Fibroblast of lung (primary cell): ENCODE results near the gene LDAH. TPM values are rescaled to one million over a fixed set of nuclear protein-coding genes. Genes with fewer than 3 reads are reported as not detected.

Experiments
- DNase-seq, 2 donors: peaks; one replicate each; pipeline versions ENCODE4 v3.0.0 to v3.0.0-alpha.2; 2010; ENCODE audit warnings: low read depth in 2 of 2
- H2AFZ ChIP-seq: 2 replicates; pipeline ENCODE4 v1.5.1; 2012; ENCODE audit warnings: low read length, control low read depth, inconsistent platforms
- H3K27ac ChIP-seq: 2 replicates; pipeline ENCODE4 v1.5.1; 2011; ENCODE audit warnings: low read length, control low read depth; ENCODE audit not compliant: insufficient read depth
- H3K27me3 ChIP-seq: 2 replicates; pipeline ENCODE4 v1.5.1; 2011; ENCODE audit warnings: mild to moderate bottlenecking, low read length; ENCODE audit not compliant: control insufficient read depth, insufficient read depth
- H3K36me3 ChIP-seq: 2 replicates; pipeline ENCODE4 v1.5.1; 2011; ENCODE audit warnings: low read length; ENCODE audit not compliant: control insufficient read depth, insufficient read depth
- H3K4me1 ChIP-seq: 2 replicates; pipeline ENCODE4 v1.5.1; 2011; ENCODE audit warnings: low read length; ENCODE audit not compliant: control insufficient read depth, insufficient read depth; ENCODE audit errors: extremely low read depth
- H3K4me2 ChIP-seq: 2 replicates; pipeline ENCODE4 v1.5.1; 2011; ENCODE audit warnings: low read length, control low read depth; ENCODE audit not compliant: insufficient read depth; ENCODE audit errors: extremely low read depth
- H3K4me3 ChIP-seq, 4 experiments: fragments of 200-600 bp in 1 of 4; sonication (generic) in 1 of 4; replicated peaks in 1 of 4; 2 replicates each; pipeline ENCODE4 v1.5.1; 2011 to 2016; ENCODE audit warnings: low read length in 4 of 4, low read depth in 3 of 4, mild to moderate bottlenecking in 3 of 4, control low read depth in 2 of 4, inconsistent platforms in 1 of 4, mixed read lengths in 1 of 4; ENCODE audit not compliant: insufficient read depth in 1 of 4; ENCODE audit errors: control extremely low read depth in 1 of 4
- H3K79me2 ChIP-seq: 2 replicates; pipeline ENCODE4 v1.5.1; 2012; ENCODE audit warnings: mild to moderate bottlenecking, low read length, inconsistent platforms; ENCODE audit not compliant: control insufficient read depth, insufficient read depth
- H3K9ac ChIP-seq: 2 replicates; pipeline ENCODE4 v1.5.1; 2011; ENCODE audit warnings: mild to moderate bottlenecking, low read length, control low read depth; ENCODE audit not compliant: insufficient read depth
- H3K9me3 ChIP-seq: 2 replicates; pipeline ENCODE4 v1.5.1; 2012; ENCODE audit warnings: low read depth, low read length; ENCODE audit not compliant: control insufficient read depth, insufficient read depth
- H4K20me1 ChIP-seq: 2 replicates; pipeline ENCODE4 v1.5.1; 2011; ENCODE audit warnings: low read length; ENCODE audit not compliant: control insufficient read depth, insufficient read depth; ENCODE audit errors: extremely low read depth
- EZH2 ChIP-seq: IDR thresholded peaks from 2 replicates; pipeline ENCODE4 v1.5.1; 2012; ENCODE audit warnings: low read length, control low read depth, mild to moderate bottlenecking; ENCODE audit errors: missing control alignments
- polyA plus RNA-seq, 2 donors: library from polyadenylated mRNA; depleted of rRNA in 1 of 2; stranded (reverse) in 1 of 2; unstranded in 1 of 2; fragments of >200 nt; gene quantifications; 2 replicates each; pipeline ENCODE4 v1.2.1, GENCODE V29; 2011 to 2012; ENCODE audit warnings: missing spikeins in 1 of 2
- total RNA-seq: library from RNA; depleted of rRNA; stranded (reverse); fragments of >200 nt; gene quantifications from 2 replicates; pipeline ENCODE4 v1.2.1, GENCODE V29; 2014
- TF ChIP-seq, protein P1 (sequence below), 2 donors: IDR thresholded peaks in 1 of 2; conservative IDR thresholded peaks in 1 of 2; 1 replicate in 1 of 2; 2 replicates in 1 of 2; pipeline ENCODE4 v1.5.1; 2011 to 2012; ENCODE audit warnings: low read length in 2 of 2, control low read depth in 1 of 2, inconsistent platforms in 1 of 2, low read depth in 1 of 2, mild to moderate bottlenecking in 1 of 2

LDAH gene
- total and polyA plus RNA-seq, 2 donors (not counting 1 experiment from before 2014, with no cell fraction given) = 20.5 to 22.8 TPM

DNA sequence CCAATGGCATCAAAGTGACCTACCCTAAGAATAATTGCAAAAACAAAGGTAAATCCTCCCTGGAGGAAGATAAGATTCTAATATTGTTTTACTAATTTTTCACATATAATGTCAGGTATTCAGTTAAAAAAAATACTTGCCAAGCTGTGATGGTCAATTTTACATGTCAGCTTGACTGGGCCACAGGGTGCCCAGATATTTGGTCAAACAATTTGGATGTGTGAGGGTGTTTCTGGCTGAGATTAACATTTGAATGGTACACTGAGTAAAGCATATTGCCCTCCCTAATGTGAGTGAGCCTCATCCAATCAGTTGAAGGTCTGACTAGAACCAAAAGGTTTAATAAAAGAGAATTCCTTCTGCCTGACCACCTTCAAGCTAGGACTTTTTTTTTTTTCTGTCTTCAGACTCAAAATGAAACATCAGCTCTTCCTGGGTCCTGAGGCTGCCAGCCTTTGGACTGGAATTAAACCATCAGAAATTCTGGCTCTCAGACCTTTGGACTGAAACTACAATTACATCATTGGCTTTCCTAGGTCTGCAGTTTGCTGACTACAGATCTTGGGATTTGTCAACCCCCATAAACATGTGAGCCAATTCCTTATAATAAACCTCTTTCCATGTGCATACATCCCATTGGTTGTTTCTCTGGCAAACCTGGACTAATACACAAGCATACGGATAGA is 65.4 kb downstream of the LDAH start:
- no peak for TF ChIP-seq EZH2
- TF ChIP-seq, protein P1, sequence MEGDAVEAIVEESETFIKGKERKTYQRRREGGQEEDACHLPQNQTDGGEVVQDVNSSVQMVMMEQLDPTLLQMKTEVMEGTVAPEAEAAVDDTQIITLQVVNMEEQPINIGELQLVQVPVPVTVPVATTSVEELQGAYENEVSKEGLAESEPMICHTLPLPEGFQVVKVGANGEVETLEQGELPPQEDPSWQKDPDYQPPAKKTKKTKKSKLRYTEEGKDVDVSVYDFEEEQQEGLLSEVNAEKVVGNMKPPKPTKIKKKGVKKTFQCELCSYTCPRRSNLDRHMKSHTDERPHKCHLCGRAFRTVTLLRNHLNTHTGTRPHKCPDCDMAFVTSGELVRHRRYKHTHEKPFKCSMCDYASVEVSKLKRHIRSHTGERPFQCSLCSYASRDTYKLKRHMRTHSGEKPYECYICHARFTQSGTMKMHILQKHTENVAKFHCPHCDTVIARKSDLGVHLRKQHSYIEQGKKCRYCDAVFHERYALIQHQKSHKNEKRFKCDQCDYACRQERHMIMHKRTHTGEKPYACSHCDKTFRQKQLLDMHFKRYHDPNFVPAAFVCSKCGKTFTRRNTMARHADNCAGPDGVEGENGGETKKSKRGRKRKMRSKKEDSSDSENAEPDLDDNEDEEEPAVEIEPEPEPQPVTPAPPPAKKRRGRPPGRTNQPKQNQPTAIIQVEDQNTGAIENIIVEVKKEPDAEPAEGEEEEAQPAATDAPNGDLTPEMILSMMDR (conservative IDR thresholded peaks at IDR 0.05 in 1 of 2, IDR thresholded peaks at IDR 0.05 in 1 of 2; ENCODE audit: low read depth in 1 of 2, low read length in 2 of 2) = no peak
- H2AFZ ChIP-seq = no peak overlapping the region
- no peaks in the 10 kb centered on the region for H3K36me3 ChIP-seq
- H3K79me2 ChIP-seq = no peaks in the 10 kb centered on the region
- no peak for DNase-seq
- H3K27ac ChIP-seq = no peak overlapping the region
- H3K9me3 ChIP-seq = no peaks in the 10 kb centered on the region
- H3K27me3 ChIP-seq = no peaks in the 10 kb centered on the region
- H4K20me1 ChIP-seq = no peaks in the 10 kb centered on the region
- H3K9ac ChIP-seq = no peak overlapping the region
- no peak overlapping the region for H3K4me3 ChIP-seq
- no peak overlapping the region for H3K4me2 ChIP-seq
- no peaks in the 10 kb centered on the region for H3K4me1 ChIP-seq

- H2AFZ ChIP-seq = no peak overlapping the region
- no peak overlapping the region for H3K27ac ChIP-seq
- H3K4me1 ChIP-seq = no peaks in the 10 kb centered on the region
- TF ChIP-seq EZH2 = no peak
- TF ChIP-seq, protein P1 (conservative IDR thresholded peaks at IDR 0.05 in 1 of 2, IDR thresholded peaks at IDR 0.05 in 1 of 2; ENCODE audit: low read depth in 1 of 2, low read length in 2 of 2) = peak; percentile 13 to 32
- DNase-seq = peak in 1 of 2 donors; percentile 2
- no peaks in the 10 kb centered on the region for H3K9me3 ChIP-seq
- no peak overlapping the region for H3K9ac ChIP-seq
- H3K36me3 ChIP-seq = no peaks in the 10 kb centered on the region
- no peaks in the 10 kb centered on the region for H3K79me2 ChIP-seq
- H4K20me1 ChIP-seq = no peaks in the 10 kb centered on the region
- no peak overlapping the region for H3K4me2 ChIP-seq
- no peaks in the 10 kb centered on the region for H3K27me3 ChIP-seq
- no peak overlapping the region for H3K4me3 ChIP-seq
These were observed 67.6 kb downstream of the LDAH start for GRCh38 chr2:20755132-20755800.

- Histone ChIP-seq H3K27me3 (no peaks in the 10 kb centered on the region), H2AFZ (no peak overlapping the region), H3K4me3 (no peak overlapping the region), H3K79me2 (no peaks in the 10 kb centered on the region), H4K20me1 (no peaks in the 10 kb centered on the region), H3K36me3 (no peaks in the 10 kb centered on the region), H3K4me1 (no peaks in the 10 kb centered on the region), H3K4me2 (no peak overlapping the region), H3K27ac (no peak overlapping the region), H3K9me3 (no peaks in the 10 kb centered on the region), H3K9ac (no peak overlapping the region)
- TF ChIP-seq, protein P1 (conservative IDR thresholded peaks at IDR 0.05 in 1 of 2, IDR thresholded peaks at IDR 0.05 in 1 of 2; ENCODE audit: low read depth in 1 of 2, low read length in 2 of 2) = no peak
- no peak for TF ChIP-seq EZH2
- no peak for DNase-seq
These were observed 70.6 kb downstream of the LDAH start for GRCh38 chr2:20752293-20752692.
